Hepatocyte (in vitro differentiated cells): ENCODE data around the gene EPN1.

Experiments
- CTCF ChIP-seq: fragments of 200-600 bp; sonication (generic); IDR thresholded peaks from 2 replicates; pipeline ENCODE4 v1.5.1; 2016; ENCODE audit warnings: antibody characterized with exemption, mild to moderate bottlenecking; ENCODE audit not compliant: poor library complexity
- EZH2 ChIP-seq: fragments of 200-600 bp; sonication (generic); IDR thresholded peaks from 2 replicates; pipeline ENCODE4 v1.6.1; 2016; ENCODE audit warnings: antibody characterized with exemption, mild to moderate bottlenecking, borderline replicate concordance
- EZH2phosphoT487 ChIP-seq: fragments of 200-600 bp; sonication (generic); IDR thresholded peaks from one replicate; pipeline ENCODE4 v1.6.1; 2018; ENCODE audit warnings: antibody characterized with exemption, mild to moderate bottlenecking, low read depth, moderate library complexity; ENCODE audit not compliant: unreplicated experiment, severe bottlenecking

GRCh38 chr19:55704494-55705245 lies 29.6 kb downstream of the EPN1 start:
- no peak for TF ChIP-seq CTCF
- no peak for TF ChIP-seq EZH2
- no peak for TF ChIP-seq EZH2phosphoT487
